ENCODE results near the gene CDCA5.

DNA sequence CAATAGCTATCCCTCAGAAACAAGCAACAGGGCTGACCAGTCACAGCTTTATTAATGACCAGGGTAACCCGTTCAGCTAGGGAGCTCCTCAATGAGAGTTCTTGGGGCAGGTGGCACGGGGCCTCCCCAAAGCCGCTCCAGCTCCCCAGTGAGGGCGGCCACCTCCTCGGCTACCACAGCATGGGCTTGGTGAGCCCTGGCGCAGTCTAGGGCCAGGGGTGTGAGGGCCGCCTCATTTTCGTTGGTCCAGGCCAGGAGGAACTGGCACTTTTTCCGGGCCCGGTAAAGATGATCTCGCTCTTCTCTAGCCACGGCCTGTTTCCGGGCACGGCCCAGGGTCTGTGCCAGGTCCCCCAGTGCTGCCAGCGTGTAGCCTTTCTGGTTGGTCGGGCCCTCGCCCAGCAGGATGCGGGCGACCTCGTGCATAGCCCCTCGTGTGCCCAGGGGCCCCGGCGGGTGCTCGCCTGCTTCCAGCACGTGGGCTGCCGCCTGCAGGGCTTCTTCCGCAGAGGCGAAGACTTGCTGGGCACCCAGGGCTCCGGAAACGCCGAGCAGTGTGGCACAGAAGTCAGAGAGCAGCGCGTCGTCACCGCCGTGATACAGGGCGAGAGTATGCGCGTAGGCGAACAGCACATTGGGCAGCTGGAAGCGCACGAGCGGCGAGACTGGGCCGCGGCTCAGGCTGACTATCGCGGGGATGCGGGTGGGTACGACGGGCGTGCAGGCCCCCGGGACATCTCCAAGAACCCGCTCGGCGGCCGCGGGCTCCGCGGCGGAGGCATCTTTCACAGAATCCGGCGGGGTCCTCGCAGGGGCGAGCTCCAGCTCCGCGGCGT, 32.7 kb upstream of the CDCA5 start:
- TF ChIP-seq, protein P1, sequence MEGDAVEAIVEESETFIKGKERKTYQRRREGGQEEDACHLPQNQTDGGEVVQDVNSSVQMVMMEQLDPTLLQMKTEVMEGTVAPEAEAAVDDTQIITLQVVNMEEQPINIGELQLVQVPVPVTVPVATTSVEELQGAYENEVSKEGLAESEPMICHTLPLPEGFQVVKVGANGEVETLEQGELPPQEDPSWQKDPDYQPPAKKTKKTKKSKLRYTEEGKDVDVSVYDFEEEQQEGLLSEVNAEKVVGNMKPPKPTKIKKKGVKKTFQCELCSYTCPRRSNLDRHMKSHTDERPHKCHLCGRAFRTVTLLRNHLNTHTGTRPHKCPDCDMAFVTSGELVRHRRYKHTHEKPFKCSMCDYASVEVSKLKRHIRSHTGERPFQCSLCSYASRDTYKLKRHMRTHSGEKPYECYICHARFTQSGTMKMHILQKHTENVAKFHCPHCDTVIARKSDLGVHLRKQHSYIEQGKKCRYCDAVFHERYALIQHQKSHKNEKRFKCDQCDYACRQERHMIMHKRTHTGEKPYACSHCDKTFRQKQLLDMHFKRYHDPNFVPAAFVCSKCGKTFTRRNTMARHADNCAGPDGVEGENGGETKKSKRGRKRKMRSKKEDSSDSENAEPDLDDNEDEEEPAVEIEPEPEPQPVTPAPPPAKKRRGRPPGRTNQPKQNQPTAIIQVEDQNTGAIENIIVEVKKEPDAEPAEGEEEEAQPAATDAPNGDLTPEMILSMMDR (conservative IDR thresholded peaks at IDR 0.05; ENCODE audit: low read depth, low read length), result no peak
- TF ChIP-seq EZH2 (IDR thresholded peaks at IDR 0.05; ENCODE audit: low read length, unreplicated experiment) (no peak), EZH2phosphoT487 (IDR thresholded peaks at IDR 0.05; ENCODE audit: borderline replicate concordance, low read length) (no peak)
